ENCODE results near the gene IFT81. TPM values are rescaled to one million over a fixed set of nuclear protein-coding genes. Genes with fewer than 3 reads are reported as not detected.

IFT81 gene
- total and polyA plus RNA-seq, 2 of the 13 experiments (the other 11 are each of a cell fraction or from before 2014, with no cell fraction given) = 4.2 to 13.0 TPM

GRCh38 chr12:110091136-110091711 is 32.9 kb upstream of the IFT81 start (continued):
- TF ChIP-seq CTCF (CRISPR knock-in tag; IDR thresholded peaks at IDR 0.05) = no peak
- peak; percentile 28; the same call in 1 of the 2 replicates for TF ChIP-seq ZNF878 (CRISPR knock-in tag; IDR thresholded peaks at IDR 0.05)
- peak; percentile 41; the same call in 1 of the 2 replicates for TF ChIP-seq SPEN (CRISPR knock-in tag; IDR thresholded peaks at IDR 0.05; ENCODE audit: low read depth)
- TF ChIP-seq GATAD2A (CRISPR knock-in tag; IDR thresholded peaks at IDR 0.05) = peak; percentile 94
- TF ChIP-seq PRDM10 (CRISPR knock-in tag; IDR thresholded peaks at IDR 0.05; ENCODE audit: low read depth) = peak; percentile 54; the same call in 1 of the 2 replicates
- TF ChIP-seq TCF12 (IDR thresholded peaks at IDR 0.05) = no peak
- TF ChIP-seq TCF12 (CRISPR knock-in tag; IDR thresholded peaks at IDR 0.05) = peak; percentile 73; the same call in 1 of the 2 replicates
- TF ChIP-seq AKAP8 (CRISPR knock-in tag; IDR thresholded peaks at IDR 0.05) = peak; percentile 71
- TF ChIP-seq ZNF121 (CRISPR knock-in tag; IDR thresholded peaks at IDR 0.05) = peak; percentile 77; the same call in 1 of the 2 replicates
- TF ChIP-seq NCOA2 (CRISPR knock-in tag; IDR thresholded peaks at IDR 0.05) = peak; percentile 89
- TF ChIP-seq ZSCAN31 (CRISPR knock-in tag; IDR thresholded peaks at IDR 0.05; ENCODE audit: low read depth) = peak; percentile 80; the same call in 1 of the 2 replicates
- 0 out of 2 replicates have a peak, but pooled peaks have one; percentile 74 for TF ChIP-seq ZNF224 (CRISPR knock-in tag; IDR thresholded peaks at IDR 0.05)
- peak; percentile 79; the same call in 1 of the 2 replicates for TF ChIP-seq SOX5 (CRISPR knock-in tag; IDR thresholded peaks at IDR 0.05; ENCODE audit: borderline replicate concordance)
- peak; percentile 86 for TF ChIP-seq ONECUT2 (CRISPR knock-in tag; IDR thresholded peaks at IDR 0.05)
- peak; percentile 69 for TF ChIP-seq POGZ (CRISPR knock-in tag; IDR thresholded peaks at IDR 0.05)
- peak; percentile 86 for TF ChIP-seq ZNF652 (CRISPR knock-in tag; IDR thresholded peaks at IDR 0.05; ENCODE audit: borderline replicate concordance, low read depth)
- TF ChIP-seq DMAP1 (CRISPR knock-in tag; IDR thresholded peaks at IDR 0.05) = peak; percentile 53; the same call in 1 of the 2 replicates
- TF ChIP-seq PHF21A (CRISPR knock-in tag; IDR thresholded peaks at IDR 0.05) = peak; percentile 89
- TF ChIP-seq FOXP4 (CRISPR knock-in tag; IDR thresholded peaks at IDR 0.05) = peak; percentile 86
- peak; percentile 49; the same call in 1 of the 2 replicates for TF ChIP-seq ZNF281 (CRISPR knock-in tag; IDR thresholded peaks at IDR 0.05; ENCODE audit: borderline replicate concordance)

All from HepG2 (cell line).